GM21381 (cell line): ENCODE results near the gene MMP17.

ENCODE experiments used
- ATAC-seq: cut with Tn5 transposase; IDR thresholded peaks from one replicate; pipeline ENCODE4 v1.9.1; 2021; ENCODE audit warnings: mild to moderate bottlenecking, moderate library complexity; ENCODE audit not compliant: unreplicated experiment

The MMP17 gene

DNA sequence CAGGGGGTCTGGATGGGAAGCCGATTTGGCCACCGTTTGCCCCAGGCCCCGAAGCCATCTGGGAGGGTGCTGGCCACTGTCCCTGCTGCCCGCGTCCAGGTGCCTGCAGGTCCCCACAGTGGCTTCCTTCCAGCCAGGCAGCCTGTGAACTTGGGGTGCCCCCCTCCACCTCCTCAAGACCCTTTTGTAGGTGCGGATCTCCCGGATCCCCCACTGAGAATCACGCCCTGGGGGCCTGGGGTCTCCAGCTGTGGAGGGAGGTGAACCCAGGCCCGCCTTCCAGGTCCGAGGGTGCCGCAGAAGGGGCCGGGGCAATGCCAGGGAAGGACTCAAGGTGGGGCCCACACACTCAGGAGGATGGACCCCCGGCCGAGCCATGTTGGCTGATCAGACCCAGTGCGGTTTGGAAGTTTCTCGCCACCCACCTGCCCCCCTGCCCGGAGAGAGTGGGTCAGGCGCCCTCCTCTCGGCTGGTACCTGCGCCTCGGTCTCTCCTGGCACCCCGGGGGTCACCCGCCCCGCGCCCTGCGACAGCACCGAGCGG, 1.7 kb downstream of the MMP17 start:
- no peak for ATAC-seq

DNA sequence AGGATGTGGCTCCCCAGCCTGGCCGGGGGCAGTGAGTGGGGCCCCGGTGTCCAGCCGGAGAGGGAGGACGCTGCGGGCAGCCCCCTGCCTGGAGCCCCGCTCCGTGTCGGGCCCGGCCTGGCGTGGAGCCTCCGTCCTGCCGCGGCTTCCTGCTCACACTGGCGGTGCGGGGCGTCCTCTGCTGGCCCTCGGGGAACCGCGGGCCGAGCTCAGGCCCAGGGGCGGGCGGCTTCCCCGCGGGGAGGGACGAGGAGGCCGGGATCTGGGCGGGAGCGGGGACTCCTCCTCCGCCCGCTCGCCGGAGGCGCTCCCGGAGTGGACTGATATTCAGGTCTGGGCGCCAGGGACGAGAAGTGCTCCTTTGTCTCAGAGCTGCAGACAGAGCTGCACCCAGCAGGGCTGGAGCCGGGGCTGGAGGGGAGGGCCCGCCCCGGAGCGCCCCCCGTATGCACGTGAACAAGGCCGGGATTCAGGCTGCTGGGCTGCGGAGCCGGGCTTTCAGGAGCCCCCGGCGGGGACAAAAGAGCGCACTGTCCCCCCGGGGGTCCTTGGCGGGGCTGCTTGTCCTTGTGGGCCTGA, 2.2 kb downstream of the MMP17 start:
- peak; percentile 33 for ATAC-seq

- no peak for ATAC-seq
Measured at GRCh38 chr12:131830914-131831571, 2.9 kb downstream of the MMP17 start.

- ATAC-seq, result no peak
Measured at GRCh38 chr12:131831635-131832041, 3.4 kb downstream of the MMP17 start.

- ATAC-seq, result no peak
Measured at GRCh38 chr12:131832321-131833231, 4.4 kb downstream of the MMP17 start.

DNA sequence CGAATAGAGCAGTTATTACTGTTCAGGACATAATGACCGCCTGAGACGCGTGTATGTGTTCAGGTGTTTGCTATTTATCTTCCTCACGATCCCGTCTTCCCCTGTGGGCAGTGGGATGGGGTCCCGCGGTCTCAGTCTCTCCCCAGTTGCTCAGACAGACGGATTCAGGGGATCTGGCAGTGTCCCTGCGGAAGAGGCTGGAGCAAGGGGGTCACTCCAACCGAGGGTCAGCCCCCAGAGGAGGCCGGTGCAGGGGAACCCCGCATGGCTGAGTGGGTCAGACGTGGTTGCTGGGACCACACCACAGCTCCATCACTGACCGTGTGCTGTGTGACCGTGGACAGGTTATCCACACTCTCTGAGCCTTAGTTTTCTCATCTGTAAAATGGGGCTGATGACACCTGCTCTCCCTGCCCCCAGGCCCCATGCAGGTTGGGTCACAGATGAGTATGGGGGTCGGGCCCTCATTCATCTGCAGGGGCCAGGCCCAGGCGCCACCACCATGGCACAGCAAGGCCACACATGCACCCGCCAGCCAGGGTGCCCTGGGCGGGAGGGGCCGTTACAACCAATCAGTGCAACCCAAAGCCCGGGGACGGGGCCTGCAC, 5.2 kb downstream of the MMP17 start:
- ATAC-seq, result no peak

- ATAC-seq, result no peak
Measured at GRCh38 chr12:131833896-131834641, 5.9 kb downstream of the MMP17 start.

GRCh38 chr12:131834798-131835615, 6.8 kb downstream of the MMP17 start:
- ATAC-seq, result no peak

- ATAC-seq, result no peak
Measured at GRCh38 chr12:131835616-131836171, 7.5 kb downstream of the MMP17 start.

- no peak for ATAC-seq
Measured at GRCh38 chr12:131836193-131836592, 8.0 kb downstream of the MMP17 start.

- ATAC-seq, result no peak
Measured at GRCh38 chr12:131836714-131837397, 8.7 kb downstream of the MMP17 start.

- no peak for ATAC-seq
Measured at GRCh38 chr12:131840643-131841416, 12.6 kb downstream of the MMP17 start.

GRCh38 chr12:131841547-131841946, 13.4 kb downstream of the MMP17 start:
- ATAC-seq, result no peak

DNA sequence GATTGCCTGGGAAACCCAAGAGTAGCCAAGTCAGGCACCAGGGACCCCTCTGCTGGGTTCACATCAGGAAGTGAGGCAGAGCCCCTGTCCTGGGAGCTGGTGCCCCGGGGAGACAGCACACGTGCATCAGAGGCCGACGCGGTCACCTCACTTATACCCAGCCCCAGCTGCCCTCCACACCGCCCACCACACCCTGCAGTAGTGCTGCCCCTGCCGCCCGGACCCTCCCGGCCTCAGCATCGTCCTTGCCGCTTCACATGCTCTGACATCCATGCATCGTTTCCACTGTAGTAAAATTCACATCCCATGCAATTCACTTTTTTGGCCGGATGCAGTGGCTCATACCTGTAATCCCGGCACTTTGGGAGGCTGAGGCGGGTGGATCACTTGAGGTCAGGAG, 14.0 kb downstream of the MMP17 start:
- ATAC-seq, result no peak

DNA sequence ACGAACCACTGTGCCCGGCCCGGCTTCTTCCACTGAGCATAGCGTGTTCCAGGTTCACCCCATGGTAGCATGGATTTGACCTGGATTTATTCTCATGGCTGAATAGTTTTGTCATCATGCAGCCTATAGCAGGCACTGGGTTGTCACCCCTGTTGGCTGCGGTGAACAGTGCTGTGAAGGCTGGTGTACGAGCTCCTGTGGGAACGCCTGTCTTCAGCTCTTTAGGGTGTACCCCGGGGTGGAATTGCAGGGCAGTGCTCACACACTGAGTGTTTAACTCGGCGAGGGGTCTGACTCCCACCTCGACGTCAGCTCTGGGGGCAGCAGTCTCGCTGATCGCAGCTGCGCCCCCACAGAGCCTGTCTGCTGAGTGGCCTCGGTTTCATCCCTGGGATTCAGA, 15.3 kb downstream of the MMP17 start:
- no peak for ATAC-seq

DNA sequence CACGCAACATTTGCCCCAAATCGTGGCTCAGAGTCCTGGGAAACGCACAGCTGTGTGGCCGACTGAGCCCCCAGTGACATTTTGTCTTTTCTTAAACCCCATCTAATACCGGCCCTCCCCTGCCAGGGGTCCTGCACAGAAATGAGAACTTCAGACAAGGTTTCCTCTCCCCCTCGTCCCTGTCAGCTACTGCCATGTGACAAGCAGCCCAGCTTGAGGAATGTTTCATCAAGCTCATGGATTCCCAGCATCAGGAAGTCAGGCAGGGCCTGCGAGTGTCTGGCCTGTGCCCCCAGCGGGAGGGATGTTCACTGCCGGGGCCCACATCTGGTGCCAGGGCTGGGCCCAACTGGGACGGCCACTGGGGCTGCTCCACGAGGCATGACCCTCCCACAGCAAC, 15.9 kb downstream of the MMP17 start:
- ATAC-seq, result no peak

GRCh38 chr12:131844656-131845055, 16.5 kb downstream of the MMP17 start:
- no peak for ATAC-seq

- no peak for ATAC-seq
Measured at GRCh38 chr12:131845121-131845520, 16.9 kb downstream of the MMP17 start.
